ENCODE results near the gene TENM4.

Gene TENM4

GRCh38 chr11:79447038-79447786 is 6.4 kb upstream of the TENM4 start:
- DNase-seq (ENCODE audit: low read depth), result no peak

GRCh38 chr11:79444923-79445322 is 4.1 kb upstream of the TENM4 start:
- DNase-seq (ENCODE audit: low read depth), result no peak

DNA sequence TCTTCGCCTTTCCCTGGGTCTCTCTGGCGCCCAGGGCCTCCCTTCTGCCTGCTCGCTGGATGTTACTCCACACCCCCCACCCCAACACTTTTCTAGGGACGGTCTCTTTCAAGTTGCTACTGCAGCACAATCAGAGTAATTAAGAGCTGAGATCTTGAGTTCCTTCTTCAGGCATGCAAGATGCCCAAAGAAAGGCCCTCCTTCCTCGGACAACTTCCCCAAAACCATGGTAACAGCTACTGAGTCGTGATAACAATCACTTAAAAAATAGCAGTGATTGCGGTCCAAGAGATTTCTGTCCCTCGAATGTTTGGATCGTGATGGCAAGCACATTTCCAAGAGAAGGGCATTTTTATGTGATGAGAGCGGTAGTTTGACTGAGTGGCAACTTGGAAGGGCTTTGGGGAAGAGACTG is 638 bp upstream of the TENM4 start:
- DNase-seq (ENCODE audit: low read depth), result no peak

- DNase-seq (ENCODE audit: low read depth), result no peak
These were observed 802 bp downstream of the TENM4 start for GRCh38 chr11:79439886-79440570.

GRCh38 chr11:79439410-79439885 is 1.4 kb downstream of the TENM4 start:
- no peak for DNase-seq (ENCODE audit: low read depth)

GRCh38 chr11:79438631-79439409 is 2.0 kb downstream of the TENM4 start:
- no peak for DNase-seq (ENCODE audit: low read depth)

- DNase-seq (ENCODE audit: low read depth), result no peak
These were observed 2.7 kb downstream of the TENM4 start for GRCh38 chr11:79437981-79438630.

DNA sequence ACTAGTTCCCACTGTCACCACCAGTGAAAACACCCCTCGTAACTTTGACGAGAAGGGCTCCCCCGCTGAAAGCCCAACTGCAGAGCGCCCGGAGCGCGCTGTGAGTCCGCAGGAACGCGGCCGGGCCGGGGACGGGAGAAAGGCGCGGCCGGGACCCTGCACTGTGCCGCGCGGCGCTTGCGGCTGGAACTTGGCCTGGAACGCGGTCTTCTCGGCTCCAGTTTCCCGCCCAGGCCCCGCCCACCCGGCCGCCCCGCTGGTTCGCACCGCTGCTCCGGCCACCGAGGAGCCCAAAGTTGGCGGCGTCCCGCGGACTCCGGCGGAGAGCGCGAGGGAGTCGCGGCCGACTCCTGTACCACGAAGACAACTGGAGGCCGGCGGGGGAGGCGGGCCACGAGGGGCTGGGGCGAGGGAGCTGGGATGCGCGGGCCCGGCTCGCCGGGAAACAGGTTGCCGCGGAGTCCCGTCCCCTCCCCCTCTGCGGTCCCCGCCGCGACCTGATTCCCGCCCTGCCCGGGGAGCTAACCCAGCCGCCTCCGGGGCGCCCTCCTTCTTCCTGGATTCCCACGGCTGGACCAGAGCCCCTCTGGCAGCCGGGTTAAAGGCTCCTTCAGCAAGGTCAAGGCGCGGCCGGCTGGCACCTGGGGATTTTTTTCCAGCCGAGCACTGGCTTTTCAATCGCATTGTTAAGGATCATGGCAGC is 3.4 kb downstream of the TENM4 start:
- DNase-seq (ENCODE audit: low read depth), result no peak

- DNase-seq (ENCODE audit: low read depth), result no peak
These were observed 3.9 kb downstream of the TENM4 start for GRCh38 chr11:79436919-79437277.

- DNase-seq (ENCODE audit: low read depth), result no peak
These were observed 6.5 kb downstream of the TENM4 start for GRCh38 chr11:79434283-79434682.

- DNase-seq (ENCODE audit: low read depth), result no peak
These were observed 8.7 kb downstream of the TENM4 start for GRCh38 chr11:79432138-79432537.

DNA sequence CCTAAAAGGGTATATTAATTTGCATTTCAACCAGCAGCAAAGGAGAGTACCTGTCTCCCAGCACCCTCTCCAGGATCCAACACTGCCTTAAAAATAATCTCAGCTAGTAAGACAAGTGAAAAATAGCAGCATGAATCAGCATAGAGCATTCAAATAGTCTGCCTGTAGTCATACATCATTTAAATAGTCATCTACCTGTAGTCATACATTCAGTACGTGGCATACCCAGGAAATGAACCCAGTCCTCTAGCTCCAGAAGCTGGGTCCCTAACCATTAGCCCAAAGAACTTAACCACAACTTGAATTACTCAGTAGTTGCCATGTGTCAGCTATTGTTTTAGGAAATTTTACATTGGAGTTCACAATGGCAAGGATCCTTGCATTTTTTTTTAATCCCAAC is 9.3 kb downstream of the TENM4 start:
- no peak for DNase-seq (ENCODE audit: low read depth)

DNA sequence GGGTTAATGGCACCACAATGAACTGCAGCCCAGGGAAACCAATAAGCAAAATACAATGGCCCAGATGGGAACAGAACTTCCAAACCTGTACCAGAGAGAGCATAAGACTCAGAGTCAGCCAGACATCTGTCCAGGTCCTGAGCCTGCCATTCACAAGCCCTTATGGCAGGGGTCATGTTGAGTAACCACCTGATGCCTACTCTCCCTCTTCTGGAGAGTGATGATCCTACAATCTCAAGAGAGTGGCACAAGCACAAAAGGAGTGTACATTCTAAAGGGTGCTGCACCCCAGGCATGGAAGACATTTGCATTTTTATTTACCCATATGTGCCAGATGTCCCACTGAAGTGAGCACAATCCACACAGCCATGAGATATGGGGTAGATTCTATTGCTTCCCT is 10.6 kb downstream of the TENM4 start:
- no peak for DNase-seq (ENCODE audit: low read depth)

DNA sequence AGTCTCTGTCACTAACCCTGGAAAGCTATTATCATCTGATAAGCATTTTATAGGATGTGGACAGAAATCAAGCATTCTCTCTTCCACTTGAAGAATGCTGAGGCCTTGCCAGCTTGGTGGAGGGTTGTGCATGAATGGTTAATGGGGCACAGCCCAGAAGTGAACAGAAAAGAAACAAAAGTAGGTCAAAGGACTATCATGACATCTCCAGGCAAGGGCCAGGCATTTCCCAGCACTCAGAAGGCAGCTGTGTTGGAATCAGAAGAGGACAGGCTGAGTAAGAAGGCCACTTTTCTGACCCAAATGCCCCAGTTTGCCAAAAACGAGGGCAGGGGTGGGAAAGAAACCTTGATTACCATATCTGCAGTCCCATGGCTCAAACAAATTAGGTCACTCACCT is 12.4 kb downstream of the TENM4 start:
- DNase-seq (ENCODE audit: low read depth), result no peak

- no peak for DNase-seq (ENCODE audit: low read depth)
These were observed 13.1 kb downstream of the TENM4 start for GRCh38 chr11:79427611-79428327.

DNA sequence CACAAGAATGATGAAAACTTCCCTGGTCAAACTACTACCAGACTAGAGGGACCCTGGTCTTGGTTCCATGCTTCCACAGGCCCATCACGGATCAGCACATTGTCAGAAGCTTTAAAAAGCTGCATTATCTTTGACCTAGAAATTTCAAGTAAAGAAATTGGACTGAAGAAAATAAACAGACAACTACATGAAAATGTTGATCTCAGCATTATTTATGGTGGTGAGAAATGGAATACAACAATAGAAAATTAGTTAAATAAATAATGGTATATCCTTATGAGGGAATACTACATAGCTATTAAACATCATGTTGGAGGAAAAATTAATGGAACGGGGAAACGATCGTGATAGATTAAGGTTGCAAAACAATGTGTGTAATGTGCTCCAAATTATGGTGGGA is 13.7 kb downstream of the TENM4 start:
- DNase-seq (ENCODE audit: low read depth), result no peak

DNA sequence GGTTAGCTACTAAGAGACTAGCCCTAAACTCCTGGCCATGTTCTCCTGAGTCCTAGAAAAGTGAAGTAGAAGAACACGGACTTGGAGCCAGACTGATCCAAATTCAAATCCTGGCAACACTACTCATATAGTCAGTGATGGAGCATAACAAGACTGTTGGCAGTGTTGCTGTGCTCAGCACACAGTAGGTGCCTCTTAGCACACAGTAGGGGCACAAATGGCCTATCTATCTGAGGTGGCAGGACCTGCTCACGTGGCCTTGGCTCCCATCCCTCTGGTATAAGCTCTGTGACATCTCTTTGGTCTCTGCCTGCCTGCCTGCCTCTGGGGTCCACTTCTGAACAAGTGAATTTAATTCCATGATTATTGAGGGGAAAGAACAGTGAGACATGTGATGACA is 15.4 kb downstream of the TENM4 start:
- no peak for DNase-seq (ENCODE audit: low read depth)

- no peak for DNase-seq (ENCODE audit: low read depth)
These were observed 17.1 kb downstream of the TENM4 start for GRCh38 chr11:79423736-79424135.

GRCh38 chr11:79422866-79423265 is 18.0 kb downstream of the TENM4 start:
- no peak for DNase-seq (ENCODE audit: low read depth)

GRCh38 chr11:79421820-79422219 is 19.0 kb downstream of the TENM4 start:
- no peak for DNase-seq (ENCODE audit: low read depth)

GRCh38 chr11:79419120-79419519 is 21.7 kb downstream of the TENM4 start:
- DNase-seq (ENCODE audit: low read depth), result no peak
